Dedifferentiated amniotic fluid mesenchymal stem cell (primary cell): ENCODE measurements around the gene TFCP2L1.

Source experiments
- DNase-seq: peaks from one replicate; pipeline ENCODE4 v3.0.0-alpha.2; 2016; ENCODE audit errors: extremely low spot score

Gene TFCP2L1

GRCh38 chr2:121173112-121173511 lies 111.9 kb downstream of the TFCP2L1 start:
- DNase-seq = no peak

GRCh38 chr2:121172456-121172855 lies 112.5 kb downstream of the TFCP2L1 start:
- DNase-seq = no peak

GRCh38 chr2:121171625-121172119 lies 113.3 kb downstream of the TFCP2L1 start:
- DNase-seq = no peak

- no peak for DNase-seq
Observed at GRCh38 chr2:121170577-121170976, 114.4 kb downstream of the TFCP2L1 start.

- DNase-seq = no peak
Observed at GRCh38 chr2:121167411-121167810, 117.6 kb downstream of the TFCP2L1 start.
